Measurements from ENCODE around the gene MTMR11. TPM values are rescaled to one million over a fixed set of nuclear protein-coding genes. Genes with fewer than 3 reads are reported as not detected.

The MTMR11 gene
- total RNA-seq, 1 experiment from 2014 or later: 6.5 TPM

- ChIA-PET POLR2A (ENCODE audit: low non-redundant PET) (no interaction called here), CTCF (interaction anchor here (0.6 kb wide), 1 partner anchor 187 kb away, joined by 3 read pairs; no protein-coding TSS in a partner anchor)
- no peaks in the 10 kb centered on the region for H3K27me3 ChIP-seq (replicated peaks; ENCODE audit: insufficient read depth, low read depth, low read length, poor library complexity)
- BruUV-seq (replicated peaks): no TSS peak
- H3K4me1 ChIP-seq (ENCODE audit: insufficient read depth, low read length, poor library complexity, severe bottlenecking): no peaks in the 10 kb centered on the region
- no peaks in the 10 kb centered on the region for H3K9me3 ChIP-seq (ENCODE audit: low read depth, low read length, poor library complexity, severe bottlenecking)
- DNase-seq (ENCODE audit: low spot score): no peak
- H3K36me3 ChIP-seq (ENCODE audit: insufficient read depth, low read length, poor library complexity, severe bottlenecking): no peaks in the 10 kb centered on the region
- TF ChIP-seq EZH2 (IDR thresholded peaks at IDR 0.05; ENCODE audit: borderline replicate concordance, low read depth, low read length, poor library complexity, severe bottlenecking) (no peak), CTCF (conservative IDR thresholded peaks at IDR 0.05; ENCODE audit: low read depth, low read length) (no peak)
- no peak overlapping the region for H3K27ac ChIP-seq (ENCODE audit: low read depth, low read length, poor library complexity, severe bottlenecking)
- no peak overlapping the region for H3K4me3 ChIP-seq (ENCODE audit: low read depth, low read length, poor library complexity, severe bottlenecking)
- intact Hi-C loops (cut with micrococcal nuclease; ENCODE audit: unreplicated experiment): no loop called here
Observed at GRCh38 chr1:149979245-149979971, 42.7 kb upstream of the MTMR11 start.

GRCh38 chr1:149978547-149979023, 41.9 kb upstream of the MTMR11 start:
- ChIA-PET POLR2A (ENCODE audit: low non-redundant PET) (no interaction called here), CTCF (no interaction called here)
- Histone ChIP-seq H3K4me1 (ENCODE audit: insufficient read depth, low read length, poor library complexity, severe bottlenecking) (no peaks in the 10 kb centered on the region), H3K27ac (ENCODE audit: low read depth, low read length, poor library complexity, severe bottlenecking) (no peak overlapping the region), H3K36me3 (ENCODE audit: insufficient read depth, low read length, poor library complexity, severe bottlenecking) (peaks cover 3% of the 10 kb centered on the region), H3K4me3 (ENCODE audit: low read depth, low read length, poor library complexity, severe bottlenecking) (no peak overlapping the region), H3K9me3 (ENCODE audit: low read depth, low read length, poor library complexity, severe bottlenecking) (no peaks in the 10 kb centered on the region), H3K27me3 (replicated peaks; ENCODE audit: insufficient read depth, low read depth, low read length, poor library complexity) (no peaks in the 10 kb centered on the region)
- TF ChIP-seq CTCF (conservative IDR thresholded peaks at IDR 0.05; ENCODE audit: low read depth, low read length) (no peak), EZH2 (IDR thresholded peaks at IDR 0.05; ENCODE audit: borderline replicate concordance, low read depth, low read length, poor library complexity, severe bottlenecking) (no peak)
- intact Hi-C loops (cut with micrococcal nuclease; ENCODE audit: unreplicated experiment): no loop called here
- no TSS peak for BruUV-seq (replicated peaks)
- DNase-seq (ENCODE audit: low spot score): no peak

- Histone ChIP-seq H3K9me3 (ENCODE audit: low read depth, low read length, poor library complexity, severe bottlenecking) (no peaks in the 10 kb centered on the region), H3K36me3 (ENCODE audit: insufficient read depth, low read length, poor library complexity, severe bottlenecking) (peaks cover 3% of the 10 kb centered on the region), H3K4me1 (ENCODE audit: insufficient read depth, low read length, poor library complexity, severe bottlenecking) (no peaks in the 10 kb centered on the region), H3K4me3 (ENCODE audit: low read depth, low read length, poor library complexity, severe bottlenecking) (no peak overlapping the region), H3K27ac (ENCODE audit: low read depth, low read length, poor library complexity, severe bottlenecking) (no peak overlapping the region), H3K27me3 (replicated peaks; ENCODE audit: insufficient read depth, low read depth, low read length, poor library complexity) (no peaks in the 10 kb centered on the region)
- ChIA-PET CTCF (no interaction called here), POLR2A (ENCODE audit: low non-redundant PET) (no interaction called here)
- intact Hi-C loops (cut with micrococcal nuclease; ENCODE audit: unreplicated experiment): loop anchor here (2.0 kb wide), 1 partner anchor 21 kb away; no protein-coding TSS in a partner anchor
- DNase-seq (ENCODE audit: low spot score): no peak
- TF ChIP-seq CTCF (conservative IDR thresholded peaks at IDR 0.05; ENCODE audit: low read depth, low read length) (no peak), EZH2 (IDR thresholded peaks at IDR 0.05; ENCODE audit: borderline replicate concordance, low read depth, low read length, poor library complexity, severe bottlenecking) (no peak)
- BruUV-seq (replicated peaks): no TSS peak
Observed at GRCh38 chr1:149977345-149977744, 40.7 kb upstream of the MTMR11 start.
